Astrocyte of the cerebellum (primary cell): ENCODE data around the gene SLC43A1.

ENCODE experiments used
- DNase-seq: peaks from one replicate; pipeline ENCODE4 v3.0.0-alpha.2; 2011; ENCODE audit warnings: low read depth
- H3K4me3 ChIP-seq: 2 replicates; pipeline ENCODE4 v1.5.1; 2011; ENCODE audit warnings: mild to moderate bottlenecking, low read depth, low read length, moderate library complexity
- CTCF ChIP-seq: IDR thresholded peaks from 2 replicates; pipeline ENCODE4 v1.5.1; 2012; ENCODE audit warnings: low read length, low read depth, moderate library complexity, mild to moderate bottlenecking; ENCODE audit errors: missing control alignments
- in situ Hi-C: cut with HindIII; loops from 2 replicates; pipeline ENCODE4 v1.10.0; 2017; ENCODE audit warnings: low sequenced_read_pairs

SLC43A1 gene

GRCh38 chr11:57511741-57512430 lies 3.6 kb downstream of the SLC43A1 start:
- in situ Hi-C loops = no loop called here
- DNase-seq = no peak
- TF ChIP-seq CTCF = no peak
- no peak overlapping the region for H3K4me3 ChIP-seq

DNA sequence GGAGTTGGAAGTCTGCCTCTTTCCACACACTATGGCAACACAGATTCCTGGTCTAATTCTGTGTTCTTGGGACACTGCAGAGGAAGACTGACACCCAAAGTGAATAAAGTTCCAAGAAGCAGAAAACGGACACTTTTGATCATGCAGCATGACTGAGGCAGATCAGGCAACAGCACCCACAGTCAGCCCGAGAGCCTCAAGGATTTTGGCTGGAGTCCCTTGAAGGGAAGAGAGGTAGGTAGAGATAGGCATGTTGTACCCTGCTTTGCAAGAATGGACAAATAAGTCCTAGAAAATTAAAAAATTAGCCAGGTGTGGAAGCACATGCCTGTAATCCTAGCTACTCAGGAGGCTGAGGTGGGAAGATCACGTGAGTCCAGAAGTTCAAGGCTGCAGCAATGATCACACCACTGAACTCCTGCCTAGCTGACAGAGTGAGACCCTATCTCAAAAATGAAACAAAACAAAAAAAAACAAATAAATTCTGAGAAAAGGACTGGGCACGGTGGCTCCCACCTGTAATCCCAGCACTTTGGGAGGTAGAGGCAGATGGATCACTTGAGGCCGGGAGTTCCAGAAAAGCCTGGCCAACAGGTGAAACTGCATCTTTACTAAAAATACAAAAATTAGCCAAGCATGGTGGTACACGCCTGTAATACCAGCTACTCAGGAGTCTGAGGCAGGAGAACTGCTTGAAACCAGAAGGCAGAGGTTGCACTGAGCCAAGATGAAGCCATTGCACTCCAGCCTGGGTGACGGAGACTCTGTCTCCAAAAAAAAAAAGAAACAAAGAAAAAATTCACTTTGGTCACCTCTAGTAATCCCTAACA lies 6.9 kb downstream of the SLC43A1 start:
- in situ Hi-C loops = no loop called here
- DNase-seq = no peak
- no peak for TF ChIP-seq CTCF
- H3K4me3 ChIP-seq = no peak overlapping the region

GRCh38 chr11:57506522-57506921 lies 9.0 kb downstream of the SLC43A1 start:
- no peak for DNase-seq
- no peak for TF ChIP-seq CTCF
- no peak overlapping the region for H3K4me3 ChIP-seq
- in situ Hi-C loops = no loop called here

GRCh38 chr11:57504511-57504910 lies 11.0 kb downstream of the SLC43A1 start:
- DNase-seq = no peak
- TF ChIP-seq CTCF = no peak
- no peak overlapping the region for H3K4me3 ChIP-seq
- in situ Hi-C loops = no loop called here

- no peak overlapping the region for H3K4me3 ChIP-seq
- in situ Hi-C loops = no loop called here
- no peak for DNase-seq
- no peak for TF ChIP-seq CTCF
Measured at GRCh38 chr11:57502870-57503269, 12.6 kb downstream of the SLC43A1 start.

DNA sequence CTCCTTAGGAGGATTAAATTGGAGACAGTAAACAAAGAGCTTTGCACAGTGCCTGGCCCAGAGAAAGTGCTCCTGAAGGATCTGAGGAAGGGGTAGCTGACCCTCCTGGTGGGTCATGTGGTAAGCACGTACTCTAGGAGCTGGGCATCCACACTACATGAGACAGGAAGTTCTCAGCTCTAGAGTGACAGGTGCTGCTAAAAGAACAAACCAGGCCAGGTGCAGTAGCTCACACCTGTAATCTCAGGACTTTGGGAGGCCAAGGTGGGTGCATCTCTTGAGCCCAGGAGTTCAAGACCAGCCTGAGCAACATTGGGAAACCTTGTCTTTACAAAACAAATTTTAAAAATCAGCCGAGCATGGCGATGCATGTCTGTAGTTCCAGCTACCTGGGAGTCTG lies 13.1 kb downstream of the SLC43A1 start:
- in situ Hi-C loops = no loop called here
- DNase-seq = no peak
- no peak for TF ChIP-seq CTCF
- no peak overlapping the region for H3K4me3 ChIP-seq
